Endothelial cell of umbilical vein (primary cell): ENCODE measurements around the gene TMC3.

Experiments
- CTCF ChIP-seq, 2 donors: IDR thresholded peaks; 1 replicate in 1 of 2; 2 replicates in 1 of 2; pipeline ENCODE4 v1.5.1; 2011; ENCODE audit warnings: low read length in 2 of 2, mild to moderate bottlenecking in 2 of 2, moderate library complexity in 2 of 2, control low read depth in 1 of 2, inconsistent platforms in 1 of 2, low read depth in 1 of 2; ENCODE audit not compliant: insufficient read depth in 1 of 2; ENCODE audit errors: extremely low read depth in 1 of 2
- EZH2 ChIP-seq: IDR thresholded peaks from 2 replicates; pipeline ENCODE4 v1.6.1; 2012; ENCODE audit warnings: borderline replicate concordance, low read depth, mild to moderate bottlenecking, moderate library complexity, low read length, inconsistent platforms; ENCODE audit not compliant: severe bottlenecking
- FOS ChIP-seq: IDR thresholded peaks from 2 replicates; pipeline ENCODE4 v1.6.1; 2011; ENCODE audit warnings: mild to moderate bottlenecking, low read length, moderate library complexity, borderline replicate concordance; ENCODE audit not compliant: insufficient read depth
- GATA2 ChIP-seq: IDR thresholded peaks from 2 replicates; pipeline ENCODE4 v1.7.0; 2011; ENCODE audit warnings: low read depth, mild to moderate bottlenecking, moderate library complexity, mixed read lengths, low read length; ENCODE audit not compliant: insufficient read length, insufficient read depth
- JUN ChIP-seq: IDR thresholded peaks from 2 replicates; pipeline ENCODE4 v1.6.1; 2011; ENCODE audit warnings: borderline replicate concordance, low read depth; ENCODE audit not compliant: insufficient read length, insufficient read depth
- MYC ChIP-seq: IDR thresholded peaks from one replicate; pipeline ENCODE4 v1.6.1; 2011; ENCODE audit warnings: mild to moderate bottlenecking, low read depth, low read length
- POLR2A ChIP-seq: IDR thresholded peaks from 2 replicates; pipeline ENCODE4 v1.6.1; 2012; ENCODE audit warnings: low read depth, mild to moderate bottlenecking, control low read depth, low read length
- POLR2AphosphoS5 ChIP-seq: IDR thresholded peaks from 2 replicates; pipeline ENCODE4 v1.6.1; 2012; ENCODE audit warnings: low read depth, mild to moderate bottlenecking, control low read depth, low read length, moderate library complexity; ENCODE audit not compliant: insufficient read depth
- TF ChIP-seq, protein P1 (sequence below): IDR thresholded peaks from 2 replicates; pipeline ENCODE4 v1.6.1; 2011; ENCODE audit not compliant: insufficient read depth, insufficient read length

DNA sequence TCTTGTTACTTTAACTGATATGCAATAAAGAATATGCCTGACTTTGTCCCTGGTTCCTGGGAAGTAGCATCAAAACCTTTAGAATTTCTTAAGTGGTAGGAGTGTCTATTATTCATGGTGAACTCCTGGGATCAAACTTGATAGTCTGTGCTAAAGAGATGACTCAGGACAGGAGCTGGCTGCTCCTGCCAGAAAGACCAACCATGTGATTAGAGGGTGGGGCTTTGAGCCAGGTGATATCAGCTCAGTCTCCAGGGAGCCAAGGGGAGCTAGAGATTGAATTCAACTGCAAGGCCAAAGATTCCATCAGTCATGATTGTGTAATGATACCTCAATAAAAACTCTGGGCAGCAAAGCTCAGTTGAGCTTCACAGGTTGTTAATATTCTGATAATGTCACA is 20.6 kb upstream of the TMC3 start:
- no peak for TF ChIP-seq CTCF (IDR thresholded peaks at IDR 0.05; ENCODE audit: extremely low read depth in 1 of 2, insufficient read depth in 1 of 2, low read depth in 1 of 2, low read length in 2 of 2)
- TF ChIP-seq POLR2A, result no peak
- TF ChIP-seq POLR2AphosphoS5, result no peak
- no peak for TF ChIP-seq GATA2
- TF ChIP-seq FOS, result no peak
- TF ChIP-seq, protein P1, sequence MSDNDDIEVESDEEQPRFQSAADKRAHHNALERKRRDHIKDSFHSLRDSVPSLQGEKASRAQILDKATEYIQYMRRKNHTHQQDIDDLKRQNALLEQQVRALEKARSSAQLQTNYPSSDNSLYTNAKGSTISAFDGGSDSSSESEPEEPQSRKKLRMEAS, result no peak
- no peak for TF ChIP-seq MYC
- TF ChIP-seq JUN, result no peak
- no peak for TF ChIP-seq EZH2
